NCI-H345 treated with DMSO at 0.1 percent for 48 hours (cell line): ENCODE results near the gene RNU7-1.

Experiments
- DNase-seq: peaks from one replicate; lab custom pipeline; 2025; ENCODE audit not compliant: unreplicated experiment; lab: John Stamatoyannopoulos, UW

RNU7-1 gene

DNA sequence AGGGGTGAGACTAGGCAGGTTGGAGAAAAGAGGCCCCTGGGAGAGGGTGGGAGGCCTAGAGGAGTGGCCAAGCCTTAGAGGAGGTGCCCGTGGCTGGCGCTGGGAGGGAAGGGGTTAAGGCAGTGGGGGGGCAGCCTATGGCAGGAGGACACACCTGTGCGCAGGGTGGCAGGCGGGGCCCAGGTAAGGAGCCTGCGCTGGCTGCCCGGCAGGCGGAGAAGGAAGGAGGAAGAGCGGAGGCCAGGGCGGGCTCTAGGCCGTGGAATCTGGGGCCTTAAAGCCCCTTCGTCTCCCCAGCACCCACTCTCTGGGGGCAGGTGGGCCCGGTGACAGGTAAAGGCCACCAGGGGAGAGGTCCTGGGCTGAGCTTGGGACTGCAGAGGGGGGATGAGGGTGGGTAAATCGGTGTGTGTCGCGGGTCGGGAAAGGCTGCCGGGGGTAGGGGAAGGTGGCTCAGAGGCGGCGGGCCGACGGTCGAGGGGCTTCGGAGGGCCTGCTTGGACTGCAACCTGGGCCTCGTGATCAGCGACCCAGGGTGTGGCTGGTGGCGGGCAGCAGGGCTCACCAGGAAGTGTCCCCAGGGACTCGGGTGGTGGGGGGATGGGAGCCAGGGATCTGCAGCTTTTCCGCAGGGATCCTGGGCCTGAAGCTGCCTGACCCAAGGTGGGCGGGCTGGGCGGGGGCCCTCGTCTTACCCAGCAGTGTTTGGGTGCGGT, 19.6 kb downstream of the RNU7-1 start:
- DNase-seq = peak; percentile 73

DNA sequence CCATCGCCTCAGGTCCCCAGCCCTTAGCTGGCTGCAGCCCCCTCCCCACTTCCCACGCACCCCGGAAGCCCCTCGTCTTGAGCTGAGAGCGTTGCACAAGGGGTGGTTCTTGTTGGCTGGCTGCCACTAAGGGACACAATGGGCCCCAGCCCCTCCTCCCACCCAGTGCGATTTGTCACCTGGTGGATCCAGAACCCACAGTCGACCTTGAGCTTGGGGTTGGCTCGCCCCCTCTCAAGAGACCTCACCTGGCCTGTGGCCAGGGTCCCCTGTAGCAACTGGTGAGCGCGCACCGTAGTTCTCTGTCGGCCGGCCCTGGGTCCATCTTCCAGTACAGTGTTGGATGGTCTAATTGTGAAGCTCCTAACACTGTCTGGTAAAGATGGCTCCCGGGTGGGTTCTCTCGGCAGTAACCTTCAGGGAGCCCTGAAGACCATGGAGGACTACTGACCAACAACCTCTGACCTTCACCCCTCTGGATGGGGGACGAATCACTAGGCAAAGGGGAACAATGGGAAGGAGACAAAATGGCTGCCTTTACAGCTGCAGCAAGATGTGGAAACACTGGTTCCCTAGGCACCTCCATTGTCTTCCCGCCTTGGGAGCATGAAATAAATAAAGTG, 20.3 kb downstream of the RNU7-1 start:
- peak; percentile 56 for DNase-seq

DNA sequence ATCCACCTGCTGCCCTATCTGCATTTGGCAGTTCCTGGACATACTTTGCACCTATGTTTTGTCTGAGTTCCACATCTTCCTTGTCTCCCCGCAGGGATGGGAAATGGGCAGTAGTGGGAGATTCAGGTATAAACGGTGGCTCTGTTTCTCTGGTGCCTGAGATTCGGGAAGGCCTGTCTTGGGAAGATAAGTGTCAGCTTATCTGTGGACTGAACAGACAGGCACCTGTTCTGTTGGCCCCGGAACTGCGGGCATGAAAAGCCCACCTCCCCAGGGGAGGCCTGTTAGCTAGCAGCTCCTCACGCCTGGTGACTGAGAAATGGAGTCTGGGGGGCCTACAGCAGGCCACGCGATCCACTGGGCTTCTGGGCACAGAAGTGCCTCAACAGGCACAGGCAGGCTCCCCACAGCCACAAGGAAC, 21.0 kb downstream of the RNU7-1 start:
- no peak for DNase-seq

DNA sequence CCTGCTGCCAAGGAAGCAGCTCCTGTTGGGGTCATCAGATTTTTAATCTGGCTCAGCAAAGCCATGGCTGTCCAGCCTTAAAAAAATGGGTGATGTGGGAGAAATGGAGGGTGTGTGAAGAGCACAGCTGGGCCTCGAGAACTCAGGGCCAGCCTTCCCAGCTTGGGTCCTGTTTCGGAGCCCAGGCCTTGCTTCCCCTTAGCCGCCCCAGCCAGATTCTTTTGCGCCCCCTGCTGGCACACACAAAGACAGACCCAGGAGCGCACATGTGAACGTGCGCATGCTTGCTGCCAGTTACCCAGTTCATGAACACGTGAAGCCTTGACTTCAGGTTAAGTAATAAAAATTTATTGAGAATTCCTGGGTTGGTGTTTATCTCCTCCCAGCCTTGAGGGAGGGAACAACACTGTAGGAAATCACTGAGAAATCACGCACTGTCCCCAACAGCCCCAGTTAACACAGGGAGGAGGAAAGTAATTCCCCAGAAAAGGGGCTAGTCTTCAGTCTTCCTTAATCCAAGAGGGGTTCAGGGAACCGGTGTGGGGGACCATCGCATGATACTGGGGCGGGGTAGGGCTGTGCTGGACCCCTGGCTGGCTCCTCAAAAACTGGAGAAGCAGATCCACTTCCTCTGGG, 21.5 kb downstream of the RNU7-1 start:
- peak; percentile 78 for DNase-seq

DNA sequence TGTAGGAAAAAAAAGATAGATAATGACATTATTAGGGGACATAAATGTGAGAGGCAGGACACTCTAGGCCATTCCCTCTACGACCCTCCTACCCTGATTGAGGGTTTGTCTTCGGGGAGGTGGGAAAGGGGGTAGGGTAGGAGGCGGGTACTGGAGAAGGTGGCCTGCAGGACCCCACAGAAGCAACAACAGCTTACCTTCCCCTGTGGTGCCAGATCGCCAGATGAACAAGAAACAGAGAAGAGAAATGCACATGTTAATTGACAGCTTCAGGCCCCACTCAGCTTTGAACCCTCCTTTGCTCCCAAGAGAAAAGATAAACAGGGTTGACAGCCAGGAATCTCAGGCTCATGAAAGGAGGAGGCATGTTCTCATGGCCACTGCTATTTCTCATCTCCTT, 22.1 kb downstream of the RNU7-1 start:
- DNase-seq = no peak

DNA sequence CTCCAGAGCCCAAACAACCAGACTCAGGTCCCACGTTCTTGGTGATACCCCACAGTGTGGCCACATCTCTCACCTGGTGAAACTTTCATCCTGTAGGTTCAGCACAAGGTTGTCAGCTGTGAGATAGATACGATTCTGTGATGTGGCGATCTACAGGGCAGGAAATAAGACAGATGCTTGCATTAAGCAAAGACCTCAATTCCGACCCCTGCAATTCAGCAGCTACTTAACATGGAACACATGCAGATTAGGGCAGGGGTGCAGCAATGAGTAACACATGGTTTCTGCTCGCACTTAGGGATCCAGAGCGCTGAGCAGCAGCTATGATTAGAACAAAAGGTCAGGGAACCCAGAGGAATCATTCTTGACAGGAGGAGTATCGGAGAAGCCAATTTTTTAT, 22.7 kb downstream of the RNU7-1 start:
- DNase-seq = no peak

DNA sequence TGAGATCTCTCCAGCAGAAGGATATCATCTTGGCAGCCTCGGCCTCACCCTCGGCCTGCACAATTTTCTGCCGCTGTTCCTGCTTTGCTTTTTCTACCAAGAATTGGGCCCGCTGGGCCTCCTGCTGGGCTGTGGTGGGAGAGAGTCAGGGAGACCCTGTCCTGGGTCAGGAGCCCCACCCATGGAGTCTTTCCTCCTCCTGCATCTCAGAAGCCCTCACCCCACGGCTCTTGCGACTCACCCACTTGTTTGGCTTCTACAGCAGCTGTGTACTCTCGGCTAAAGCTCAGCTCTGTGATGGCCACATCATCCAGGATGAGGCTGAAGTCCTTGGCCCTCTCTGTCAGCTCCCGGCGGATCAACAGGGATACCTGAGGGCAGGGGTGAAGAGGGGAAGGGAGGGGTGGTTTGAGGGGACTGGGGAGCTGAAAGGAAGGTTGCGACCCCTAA, 24.1 kb downstream of the RNU7-1 start:
- no peak for DNase-seq

DNA sequence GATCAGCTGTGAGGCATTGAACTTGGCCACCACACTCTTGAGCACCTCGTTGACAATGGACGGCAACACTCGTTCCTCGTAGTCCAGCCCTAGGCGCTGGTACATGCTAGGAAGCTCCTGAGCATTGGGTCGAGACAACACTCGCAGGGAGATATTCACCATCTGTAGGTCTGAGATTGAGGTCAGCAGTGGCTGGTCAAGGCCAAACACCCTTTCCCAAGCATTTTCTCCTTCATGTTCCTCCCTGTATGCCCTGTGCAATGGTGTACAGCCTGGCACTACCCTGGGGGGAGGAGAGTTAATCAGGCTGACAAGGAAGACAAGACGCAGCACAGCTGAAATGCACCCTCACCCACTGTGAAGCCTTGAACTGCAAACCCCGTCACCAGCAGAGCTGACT, 24.8 kb downstream of the RNU7-1 start:
- no peak for DNase-seq

DNA sequence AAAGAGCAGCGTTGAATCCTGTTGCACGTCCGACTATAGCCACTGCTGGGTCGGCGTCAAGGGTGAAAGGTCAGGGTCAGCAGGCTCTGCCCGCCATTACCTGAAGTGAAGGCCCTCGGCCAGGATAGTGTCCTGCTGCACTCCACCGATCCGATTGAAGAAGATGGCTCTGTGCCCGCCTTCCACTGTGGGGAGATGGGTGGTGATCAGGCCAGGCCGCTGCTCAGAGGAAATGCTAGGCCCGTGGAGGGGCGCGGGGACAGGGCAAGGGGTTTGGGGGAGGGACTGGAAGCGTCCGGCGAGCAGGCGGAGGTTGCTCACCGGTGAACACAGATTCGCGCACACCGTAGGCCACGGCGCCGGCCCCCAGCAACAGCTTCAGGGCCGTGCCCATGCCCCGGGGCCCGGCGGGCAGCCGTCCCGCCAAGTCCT, 26.5 kb downstream of the RNU7-1 start:
- no peak for DNase-seq

DNA sequence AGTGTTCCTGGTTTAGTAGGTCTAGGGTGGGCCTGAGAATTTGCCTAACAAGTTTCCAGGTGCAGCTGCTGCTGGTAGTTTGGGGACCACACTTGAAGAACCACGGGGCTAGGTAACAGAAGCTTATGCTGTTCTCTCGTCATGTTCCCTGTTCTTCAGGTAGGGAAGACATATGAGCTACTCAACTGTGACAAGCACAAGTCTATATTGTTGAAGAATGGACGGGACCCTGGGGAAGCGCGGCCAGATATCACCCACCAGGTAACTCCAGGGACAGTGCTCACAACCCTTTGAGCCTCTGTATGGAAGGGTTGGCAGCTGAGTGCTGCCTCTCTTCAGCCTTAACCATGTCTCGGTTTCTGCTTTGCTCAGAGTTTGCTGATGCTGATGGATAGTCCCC, 30.6 kb downstream of the RNU7-1 start:
- DNase-seq = no peak

DNA sequence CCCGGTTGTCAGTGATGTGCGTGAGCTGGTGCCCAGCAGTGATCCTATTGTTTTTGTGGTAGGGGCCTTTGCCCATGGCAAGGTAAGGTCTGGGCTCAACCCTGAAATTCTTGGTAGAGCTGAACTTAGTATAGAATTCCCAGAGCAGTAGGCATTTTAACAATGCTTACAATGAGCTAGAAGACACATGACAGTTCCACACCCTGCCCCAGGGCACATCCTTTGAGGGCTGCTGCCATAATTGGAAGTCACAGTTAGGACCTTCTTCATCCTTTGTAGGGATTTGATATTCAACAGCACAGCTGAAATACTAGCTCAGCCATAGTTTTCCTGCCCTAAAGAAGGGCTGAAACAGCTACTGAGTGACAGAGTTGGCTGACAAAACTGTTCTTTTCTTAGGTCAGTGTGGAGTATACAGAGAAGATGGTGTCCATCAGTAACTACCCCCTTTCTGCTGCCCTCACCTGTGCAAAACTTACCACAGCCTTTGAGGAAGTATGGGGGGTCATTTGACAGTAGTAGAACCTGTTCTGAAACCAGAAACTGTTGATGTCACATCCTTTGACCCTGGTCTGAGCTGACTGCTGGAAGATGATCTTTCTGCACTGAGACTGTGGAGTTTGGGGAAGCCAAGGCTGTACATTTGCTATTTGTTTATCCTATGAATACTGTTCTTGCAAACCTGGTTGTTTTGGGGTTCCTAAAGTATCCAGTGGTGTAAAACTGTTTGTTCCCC, 31.8 kb downstream of the RNU7-1 start:
- no peak for DNase-seq

DNA sequence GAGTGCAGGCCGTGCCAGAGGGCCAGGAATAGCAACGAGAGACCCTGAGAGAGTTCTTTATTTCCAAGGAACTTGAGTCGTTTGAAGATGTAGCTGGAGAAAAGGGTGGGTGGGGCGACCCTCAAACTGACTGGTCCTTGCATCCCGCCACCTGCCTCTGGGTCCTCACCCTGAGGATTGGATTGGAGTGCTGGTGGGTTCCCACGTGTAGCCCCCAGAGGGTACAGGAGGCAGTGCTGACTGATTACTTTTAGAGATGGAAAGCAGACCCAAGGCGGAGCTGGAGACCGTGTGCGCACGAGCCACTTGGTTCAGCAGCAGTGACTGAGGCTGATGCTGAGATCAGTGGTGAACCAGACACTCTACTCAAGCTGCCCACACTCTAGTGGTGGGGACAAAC, 34.0 kb downstream of the RNU7-1 start:
- DNase-seq = no peak

DNA sequence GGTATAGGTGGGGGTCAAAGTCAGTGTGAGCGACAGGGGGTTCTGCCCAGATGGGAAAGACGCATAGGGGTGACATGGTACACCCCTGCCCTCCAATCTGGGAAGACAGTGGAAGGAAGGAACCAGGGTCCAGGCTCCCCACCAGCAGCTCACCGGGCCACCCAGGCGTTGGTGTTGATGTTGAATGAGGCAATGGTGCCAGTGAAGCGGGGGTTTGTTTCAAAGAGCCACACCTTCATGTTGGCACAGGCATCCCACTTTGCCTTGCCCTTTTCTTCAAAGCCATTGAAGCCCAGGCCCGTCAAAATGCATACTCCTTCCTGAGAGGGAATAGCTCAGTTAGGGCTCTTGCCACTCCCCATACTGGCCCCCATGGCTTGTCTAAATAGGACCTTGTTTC, 34.6 kb downstream of the RNU7-1 start:
- DNase-seq = no peak

DNA sequence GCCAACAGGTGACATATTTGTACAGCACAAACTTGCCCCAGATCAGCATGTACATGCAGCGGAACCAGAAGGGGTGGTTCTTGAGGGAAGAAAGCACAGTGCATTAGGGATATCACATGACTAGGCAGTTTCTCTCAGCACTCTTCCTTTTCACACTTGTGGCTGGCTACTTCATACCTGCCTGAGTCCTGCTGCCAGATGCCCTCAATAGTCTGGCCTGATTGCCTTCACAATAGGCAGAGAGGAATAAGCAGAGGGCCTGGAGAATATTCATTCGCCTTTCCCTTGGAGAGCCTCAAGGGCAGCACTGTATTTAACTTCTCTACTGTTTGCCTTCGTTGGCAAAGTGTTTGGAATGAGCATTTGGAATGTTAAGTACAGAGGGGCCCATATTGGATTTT, 35.0 kb downstream of the RNU7-1 start:
- no peak for DNase-seq

DNA sequence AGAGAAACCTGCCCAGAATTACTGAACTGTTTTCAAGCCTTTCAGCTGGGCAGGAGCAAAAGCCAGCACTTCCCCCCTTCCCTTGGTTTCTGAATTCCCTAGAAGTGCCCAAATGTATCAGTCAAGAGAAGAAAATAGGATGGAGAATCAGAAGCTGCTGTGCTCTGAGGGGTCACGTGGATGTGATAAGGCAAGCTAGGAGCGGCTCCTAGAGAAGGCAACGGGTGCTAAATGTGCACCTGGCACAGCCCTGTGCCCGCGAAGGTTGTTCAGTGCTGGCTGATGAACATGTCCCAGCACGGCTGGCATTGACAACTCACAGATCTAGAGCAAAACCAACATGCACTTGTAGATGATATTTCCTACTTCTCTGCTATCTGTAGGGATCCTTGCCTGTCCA, 35.4 kb downstream of the RNU7-1 start:
- DNase-seq = no peak

DNA sequence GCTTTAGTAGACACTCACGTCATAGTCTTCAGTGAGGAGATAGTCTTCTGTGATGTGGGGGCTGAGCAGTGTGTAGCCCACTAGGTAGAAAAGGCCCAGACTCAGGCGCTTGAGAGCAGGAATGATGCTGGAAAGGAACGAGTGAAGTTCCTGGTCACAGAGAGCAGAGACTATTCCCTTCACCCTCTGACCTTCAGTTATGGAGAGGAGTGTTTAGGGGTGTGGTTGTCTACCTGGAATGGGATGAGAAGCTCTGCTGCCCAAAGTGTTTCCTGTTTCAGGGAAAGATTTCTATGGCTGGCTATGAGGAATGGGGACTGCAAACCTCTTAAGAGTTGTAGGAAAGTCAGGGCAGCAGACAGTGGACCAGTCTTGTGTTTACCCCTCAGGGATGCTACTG, 35.8 kb downstream of the RNU7-1 start:
- DNase-seq = no peak

DNA sequence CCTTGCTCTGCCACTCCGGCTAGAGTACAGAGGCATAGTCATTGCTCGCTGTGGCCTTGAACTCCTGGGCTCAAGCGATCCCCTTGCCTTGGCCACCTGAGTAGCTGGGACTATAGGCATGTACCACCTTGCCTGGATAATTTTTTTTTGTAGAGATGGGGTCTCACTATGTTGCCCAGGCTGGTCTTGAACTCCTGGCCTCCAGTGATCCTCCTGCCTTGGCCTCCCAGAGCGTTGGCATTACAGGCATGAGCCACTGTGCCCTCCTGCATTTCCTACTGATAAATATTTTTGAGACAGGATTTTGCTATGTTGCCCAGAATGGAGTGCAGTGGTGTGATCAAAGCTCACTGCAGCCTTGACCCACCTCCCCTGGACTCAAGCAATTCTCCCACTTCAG, 36.5 kb downstream of the RNU7-1 start:
- DNase-seq = no peak

DNA sequence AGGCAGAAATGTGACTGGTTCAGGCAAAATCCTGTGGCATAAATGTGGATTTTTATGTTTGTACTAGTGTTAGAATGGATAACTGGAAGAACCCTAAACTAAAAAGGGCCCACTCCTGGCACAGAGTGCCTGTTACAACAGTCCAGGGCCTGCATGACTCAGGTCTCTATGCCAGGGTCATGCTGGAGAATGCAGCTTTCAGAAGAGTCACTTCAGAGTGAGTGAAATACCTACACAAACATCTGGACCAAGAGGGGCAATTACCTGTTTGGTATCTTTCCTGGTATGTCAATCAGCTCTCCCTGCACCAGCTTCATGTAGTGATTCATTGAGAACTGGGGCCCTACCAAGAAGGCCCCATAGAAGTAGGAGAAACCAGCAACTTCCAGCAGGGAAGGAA, 37.1 kb downstream of the RNU7-1 start:
- no peak for DNase-seq

DNA sequence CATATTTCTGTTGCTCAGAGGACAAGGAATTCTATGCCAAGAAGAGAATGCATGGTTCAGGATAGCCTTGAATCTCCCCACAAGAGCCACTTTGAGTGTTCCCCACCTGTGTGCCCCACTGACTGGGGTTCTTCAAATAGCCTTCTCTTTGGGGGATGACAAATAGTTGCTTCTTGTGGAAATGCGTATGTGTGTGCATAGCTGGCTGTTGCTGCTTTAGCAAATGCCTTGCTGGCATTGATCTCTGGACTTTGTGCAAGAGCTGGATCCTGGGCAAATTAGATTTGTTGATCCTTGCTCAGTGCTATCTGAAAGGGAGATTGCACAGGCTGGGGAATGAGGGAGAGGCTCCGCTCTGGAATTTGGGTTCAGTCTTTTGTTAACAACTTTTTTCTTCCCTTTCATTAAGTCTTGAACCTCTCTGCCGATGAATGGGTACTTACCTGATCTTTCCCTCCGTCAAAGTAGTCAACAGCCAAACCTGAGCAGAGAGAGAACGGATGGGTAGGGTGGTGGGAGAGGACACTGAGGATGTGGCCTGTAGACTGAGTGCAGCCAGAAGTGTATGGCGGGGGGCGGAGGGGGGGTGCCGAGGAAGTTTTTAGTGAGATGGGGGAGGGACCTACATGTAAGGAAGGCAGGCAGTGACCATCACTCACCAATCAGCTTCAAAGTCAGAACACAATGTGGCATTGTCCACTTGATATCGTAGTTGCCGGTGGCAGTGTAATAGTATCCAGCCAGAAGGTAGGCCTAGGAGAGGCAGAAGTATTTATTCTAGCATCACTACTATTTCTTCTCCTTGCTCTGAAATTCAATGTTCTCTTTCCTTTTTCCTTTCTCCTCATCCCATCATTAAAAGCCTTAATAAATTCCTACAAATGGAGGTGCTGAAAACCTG, 37.8 kb downstream of the RNU7-1 start:
- no peak for DNase-seq

DNA sequence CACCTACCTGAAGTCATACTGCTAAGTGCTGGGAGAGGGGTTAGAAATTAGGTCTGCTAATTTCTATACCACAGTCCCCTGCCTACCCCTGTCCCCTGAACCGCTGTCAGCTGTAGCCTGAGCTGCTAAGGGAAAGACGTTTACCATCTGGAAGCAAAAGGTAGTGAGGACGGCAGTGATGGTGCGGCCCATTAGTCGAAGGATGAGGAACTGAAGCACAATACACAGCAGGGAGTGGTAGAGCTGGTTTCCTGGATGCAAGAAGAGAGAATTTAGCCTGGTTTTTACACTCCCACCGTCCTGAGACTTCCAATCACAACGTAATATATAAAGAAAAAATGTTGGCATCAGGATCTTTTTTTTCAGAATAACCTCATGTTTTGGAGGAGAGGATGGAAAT, 38.9 kb downstream of the RNU7-1 start:
- DNase-seq = no peak
